Stomach (tissue), 9 donors: Measurements from ENCODE around the gene TGFBR3L. TPM values are rescaled to one million over a fixed set of nuclear protein-coding genes. Genes with fewer than 3 reads are reported as not detected.
"Not testable (repeated sequence)": the region's sequence is repeated elsewhere in the genome, so short reads cannot be mapped to it uniquely, and the experiment has no call there.

Source experiments
- DNase-seq, 2 donors: peaks; one replicate each; pipeline versions ENCODE4 v3.0.0 to v3.0.0-alpha.2; 2013 to 2019
- H3K27ac ChIP-seq, 5 donors: fragments of 200-600 bp in 4 of 5; sonication (generic) in 4 of 5; one replicate each; pipeline ENCODE4 v1.5.1; 2013 to 2019; ENCODE audit warnings: mild to moderate bottlenecking in 1 of 5, moderate library complexity in 1 of 5
- H3K27me3 ChIP-seq, 3 donors: fragments of 200-600 bp; sonication (generic); one replicate each; pipeline ENCODE4 v1.5.1; 2017 to 2019; ENCODE audit warnings: mixed run types in 1 of 3
- H3K36me3 ChIP-seq, 4 donors: fragments of 200-600 bp; sonication (generic); 1 replicate in 3 of 4; 2 replicates in 1 of 4; pipeline ENCODE4 v1.5.1; 2016 to 2019
- H3K4me1 ChIP-seq, 4 donors: fragments of 200-600 bp; sonication (generic); one replicate each; pipeline ENCODE4 v1.5.1; 2016 to 2019
- H3K4me3 ChIP-seq, 4 donors: fragments of 200-600 bp; sonication (generic) in 3 of 4; one replicate each; pipeline ENCODE4 v1.5.1; 2016 to 2019; ENCODE audit warnings: mild to moderate bottlenecking in 1 of 4
- H3K9me3 ChIP-seq, 4 donors: fragments of 200-600 bp; sonication (generic); one replicate each; pipeline ENCODE4 v1.5.1; 2016 to 2019
- EP300 ChIP-seq: sonication (generic); formaldehyde crosslinking; IDR thresholded peaks from one replicate; pipeline ENCODE4 v1.6.1; 2017; ENCODE audit warnings: antibody characterized with exemption
- POLR2A ChIP-seq, 4 donors: fragments of 450-650 bp; IDR thresholded peaks; one replicate each; pipeline ENCODE4 v1.6.1; 2016; ENCODE audit warnings: antibody characterized with exemption in 4 of 4, control low read depth in 2 of 4, mild to moderate bottlenecking in 1 of 4, moderate library complexity in 1 of 4
- POLR2AphosphoS5 ChIP-seq, 3 donors: sonication (generic); formaldehyde crosslinking; IDR thresholded peaks; one replicate each; pipeline ENCODE4 v1.6.1; 2016; ENCODE audit warnings: antibody characterized with exemption in 3 of 3
- WGBS, 5 donors: extraction: QIAGEN DNeasy Blood & Tissue Kit in 3 of 5; methylation state at CpG; one replicate each; pipeline versions ENCODE4 v1.1.5 to v1.1.7; 2013 to 2018; 5-methylcytosine and 5-hydroxymethylcytosine counted together
- intact Hi-C: fragments of 100-400 bp; cut with DNase I; formaldehyde crosslinking; loops from one replicate; pipeline ENCODE4 v1.15.1; 2023; ENCODE audit warnings: low total_unique reads
- polyA plus RNA-seq, 3 donors: library from polyadenylated mRNA; stranded (reverse); fragments of 200-250 nt; gene quantifications; one replicate each; pipeline ENCODE4 v1.2.3, GENCODE V29; 2013
- total RNA-seq, 5 donors: library from RNA; depleted of rRNA; stranded (reverse); fragments of >200 nt; gene quantifications; one replicate each; pipeline versions ENCODE4 v1.1.0 to v1.2.3, GENCODE V29; 2014 to 2016
- TF ChIP-seq, protein P1 (sequence below), 7 experiments: fragments of 450-650 bp in 4 of 7; fragments of 200-600 bp in 3 of 7; sonication (generic) in 3 of 7; IDR thresholded peaks; one replicate each; pipeline ENCODE4 v1.5.1; 2016 to 2019; ENCODE audit warnings: antibody characterized with exemption in 7 of 7, control low read depth in 2 of 7, mild to moderate bottlenecking in 1 of 7
- donor health status: healthy with polysubstance abuse.
- donor health status: Bipolar disorder and iron deficiency.
- donor health status: healthy.

Gene TGFBR3L
- total and polyA plus RNA-seq, 8 donors: 1.5 TPM; not detected in 7

DNA sequence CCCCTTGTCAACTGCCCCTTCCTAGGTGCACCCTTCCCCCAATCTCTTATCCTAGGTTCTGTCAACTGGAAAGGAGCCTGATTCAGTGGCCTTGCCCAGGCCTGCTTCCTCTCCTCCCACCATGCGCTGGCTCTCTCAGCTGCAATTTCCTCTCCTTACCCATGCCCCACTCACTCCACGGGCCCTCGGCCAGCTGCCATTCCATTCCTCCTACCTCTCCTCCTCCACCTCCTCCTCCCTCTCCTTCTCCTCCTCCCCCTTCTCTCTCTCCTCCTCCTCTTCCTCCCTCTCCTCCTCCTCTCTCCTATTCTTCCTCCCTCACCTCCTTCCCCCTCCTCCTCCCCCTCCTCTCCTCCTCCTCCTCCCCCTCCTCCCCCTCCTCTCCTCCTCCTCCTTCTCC is 38.4 kb downstream of the TGFBR3L start:
- no peaks in the 10 kb centered on the region for H3K27me3 ChIP-seq
- no peak for TF ChIP-seq EP300
- TF ChIP-seq POLR2AphosphoS5 (IDR thresholded peaks at IDR 0.05): no peak
- TF ChIP-seq, protein P1, sequence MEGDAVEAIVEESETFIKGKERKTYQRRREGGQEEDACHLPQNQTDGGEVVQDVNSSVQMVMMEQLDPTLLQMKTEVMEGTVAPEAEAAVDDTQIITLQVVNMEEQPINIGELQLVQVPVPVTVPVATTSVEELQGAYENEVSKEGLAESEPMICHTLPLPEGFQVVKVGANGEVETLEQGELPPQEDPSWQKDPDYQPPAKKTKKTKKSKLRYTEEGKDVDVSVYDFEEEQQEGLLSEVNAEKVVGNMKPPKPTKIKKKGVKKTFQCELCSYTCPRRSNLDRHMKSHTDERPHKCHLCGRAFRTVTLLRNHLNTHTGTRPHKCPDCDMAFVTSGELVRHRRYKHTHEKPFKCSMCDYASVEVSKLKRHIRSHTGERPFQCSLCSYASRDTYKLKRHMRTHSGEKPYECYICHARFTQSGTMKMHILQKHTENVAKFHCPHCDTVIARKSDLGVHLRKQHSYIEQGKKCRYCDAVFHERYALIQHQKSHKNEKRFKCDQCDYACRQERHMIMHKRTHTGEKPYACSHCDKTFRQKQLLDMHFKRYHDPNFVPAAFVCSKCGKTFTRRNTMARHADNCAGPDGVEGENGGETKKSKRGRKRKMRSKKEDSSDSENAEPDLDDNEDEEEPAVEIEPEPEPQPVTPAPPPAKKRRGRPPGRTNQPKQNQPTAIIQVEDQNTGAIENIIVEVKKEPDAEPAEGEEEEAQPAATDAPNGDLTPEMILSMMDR (IDR thresholded peaks at IDR 0.05): no peak
- TF ChIP-seq POLR2A (IDR thresholded peaks at IDR 0.05): no peak
- H3K9me3 ChIP-seq: no peaks in the 10 kb centered on the region
- no peak for DNase-seq
- intact Hi-C loops: no loop called here
- no peak overlapping the region for H3K27ac ChIP-seq
- H3K4me3 ChIP-seq: no peak overlapping the region
- H3K36me3 ChIP-seq: peaks cover 0 to 8% (median 5%) of the 10 kb centered on the region in 4 donors
- no peaks in the 10 kb centered on the region for H3K4me1 ChIP-seq
- 29 to 45% (median 35%) methylated on average over 3 of the region's 3 CpGs for whole genome bisulfite sequencing, 5 donors

DNA sequence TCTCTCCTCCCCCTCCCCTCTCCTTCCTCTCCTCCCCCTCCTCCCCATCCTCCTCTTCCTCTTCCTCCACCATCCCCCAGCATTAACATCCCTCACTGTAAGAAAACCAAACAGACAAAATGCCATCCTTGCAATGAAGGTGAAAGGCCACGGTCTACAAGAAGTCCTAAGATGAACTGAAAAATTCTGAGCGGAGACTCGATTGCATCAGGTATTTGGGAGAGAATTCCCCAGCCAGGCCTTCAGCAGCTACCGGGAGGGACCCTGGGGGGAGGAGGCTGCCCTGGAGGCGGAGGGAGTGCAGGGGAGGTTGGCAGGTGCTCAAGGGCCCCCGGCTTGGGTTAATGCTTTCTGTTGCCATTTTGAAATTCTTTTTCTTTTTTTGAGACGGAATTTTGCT is 38.9 kb downstream of the TGFBR3L start:
- H3K27me3 ChIP-seq: no peaks in the 10 kb centered on the region
- DNase-seq: no peak
- no peaks in the 10 kb centered on the region for H3K9me3 ChIP-seq
- intact Hi-C loops: no loop called here
- WGBS, 5 donors: 67 to 80% (median 80%) methylated on average over 7 of the region's 7 CpGs
- TF ChIP-seq, protein P1 (IDR thresholded peaks at IDR 0.05): no peak
- TF ChIP-seq POLR2A (IDR thresholded peaks at IDR 0.05) (no peak), EP300 (no peak), POLR2AphosphoS5 (IDR thresholded peaks at IDR 0.05) (no peak)
- H3K4me1 ChIP-seq: no peaks in the 10 kb centered on the region
- H3K36me3 ChIP-seq: peaks cover 0 to 12% (median 9%) of the 10 kb centered on the region in 4 donors
- H3K27ac ChIP-seq: no peak overlapping the region
- no peak overlapping the region for H3K4me3 ChIP-seq

DNA sequence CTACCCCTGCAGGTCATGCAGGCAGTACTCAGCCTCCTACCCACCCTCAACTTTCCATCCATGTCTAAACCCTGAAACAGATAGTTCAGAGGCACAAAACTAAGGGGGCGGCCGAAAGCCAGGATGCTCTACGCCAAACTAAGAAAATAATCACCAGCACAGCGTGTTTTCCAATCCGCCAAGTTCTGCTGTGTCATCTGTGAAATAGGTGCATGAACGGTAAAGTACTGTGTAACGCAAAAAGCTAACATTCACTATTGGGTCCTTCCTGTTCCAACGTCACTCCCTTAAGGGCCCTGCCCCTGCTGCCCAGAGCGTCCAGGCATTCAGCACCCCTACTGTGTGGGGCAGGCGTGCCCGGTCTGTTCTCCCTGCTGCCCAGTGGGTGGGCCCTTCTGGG is 41.1 kb downstream of the TGFBR3L start:
- Histone ChIP-seq H3K9me3 (no peaks in the 10 kb centered on the region), H3K4me3 (no peak overlapping the region), H3K4me1 (no peaks in the 10 kb centered on the region), H3K27ac (no peak overlapping the region), H3K36me3 (peaks cover 0 to 25% (median 20%) of the 10 kb centered on the region in 4 donors), H3K27me3 (no peaks in the 10 kb centered on the region)
- 79 to 90% (median 85%) methylated on average over 11 of the region's 11 CpGs for WGBS, 5 donors
- DNase-seq: no peak
- intact Hi-C loops: no loop called here
- TF ChIP-seq POLR2AphosphoS5 (IDR thresholded peaks at IDR 0.05) (no peak), POLR2A (IDR thresholded peaks at IDR 0.05) (no peak), EP300 (no peak)
- TF ChIP-seq, protein P1 (IDR thresholded peaks at IDR 0.05): no peak

DNA sequence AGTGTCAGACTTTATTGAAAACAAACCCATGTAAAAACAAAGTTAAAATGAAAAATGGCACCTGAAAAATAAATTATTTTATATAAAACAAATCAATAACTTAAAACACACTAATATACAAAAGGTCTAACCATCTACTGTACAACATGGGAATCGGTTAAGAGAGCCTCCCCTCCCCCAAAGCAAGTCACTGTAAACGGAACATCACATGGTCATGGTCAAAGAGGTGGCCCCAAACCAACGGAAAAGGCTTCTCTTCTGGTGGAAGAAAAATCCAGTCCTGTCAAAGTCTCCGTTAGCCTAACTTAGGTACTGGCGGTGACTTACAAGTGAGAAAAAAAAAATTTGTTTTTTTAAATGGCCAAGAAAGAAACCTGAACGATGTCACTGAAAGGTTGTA is 44.6 kb downstream of the TGFBR3L start:
- Histone ChIP-seq H3K36me3 (peaks cover 9 to 60% (median 56%) of the 10 kb centered on the region in 4 donors), H3K9me3 (no peaks in the 10 kb centered on the region), H3K4me1 (no peaks in the 10 kb centered on the region), H3K4me3 (no peak overlapping the region), H3K27ac (no peak overlapping the region), H3K27me3 (no peaks in the 10 kb centered on the region)
- no peak for DNase-seq
- intact Hi-C loops: no loop called here
- whole genome bisulfite sequencing, 5 donors: 51 to 62% (median 61%) methylated on average over 6 of the region's 6 CpGs
- no peak for TF ChIP-seq EP300
- TF ChIP-seq, protein P1 (IDR thresholded peaks at IDR 0.05): no peak
- no peak for TF ChIP-seq POLR2AphosphoS5 (IDR thresholded peaks at IDR 0.05)
- TF ChIP-seq POLR2A (IDR thresholded peaks at IDR 0.05): no peak

DNA sequence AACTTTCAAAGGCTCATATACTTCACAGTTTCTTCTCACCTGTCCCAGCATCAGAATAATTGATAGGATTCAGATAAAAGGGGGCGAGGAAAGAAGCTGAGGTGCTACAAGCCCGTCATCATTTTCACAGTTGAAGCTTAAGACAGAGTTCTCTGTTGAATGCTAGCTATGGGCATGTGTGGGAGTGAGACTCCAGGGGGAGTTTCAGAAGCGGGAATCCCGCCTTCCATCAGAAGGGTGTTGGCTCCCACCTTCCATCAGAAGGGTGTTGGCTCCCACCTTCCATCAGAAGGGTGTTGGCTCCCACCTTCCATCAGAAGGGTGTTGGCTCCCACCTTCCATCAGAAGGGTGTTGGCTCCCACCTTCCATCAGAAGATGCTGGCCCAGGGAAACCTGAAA is 46.5 kb downstream of the TGFBR3L start:
- not testable (repeated sequence) for H3K4me3 ChIP-seq, H3K27ac ChIP-seq, H3K4me1 ChIP-seq, H3K27me3 ChIP-seq, H3K9me3 ChIP-seq, DNase-seq
- 86 to 93% (median 90%) methylated on average over 4 of the region's 4 CpGs for WGBS, 5 donors
- intact Hi-C loops: loop anchor here (10.0 kb wide), 1 partner anchor 294 kb away; no protein-coding TSS in a partner anchor
- H3K36me3 ChIP-seq: peaks cover 16 to 79% (median 74%) of the 10 kb centered on the region in 4 donors
